Measurements from ENCODE around the gene TTC6.

GRCh38 chr14:37553935-37554550, 41.4 kb upstream of the TTC6 start:
- TF ChIP-seq CTCF (IDR thresholded peaks at IDR 0.05; ENCODE audit: insufficient read depth, low read length) = no peak
- TF ChIP-seq POLR2AphosphoS5 (IDR thresholded peaks at IDR 0.05; ENCODE audit: low read depth) = no peak
